Gastroesophageal sphincter (tissue), 4 donors: Measurements from ENCODE around the gene PLCH1. TPM values are rescaled to one million over a fixed set of nuclear protein-coding genes. Genes with fewer than 3 reads are reported as not detected.

Experiments used
- ATAC-seq: fragments of 150-250 bp; one replicate; pipeline ENCODE4 v1.9.1; 2016; ENCODE audit warnings: mild to moderate bottlenecking, moderate library complexity
- H3K27ac ChIP-seq, 4 donors: fragments of 200-600 bp; sonication (generic) in 3 of 4; 1 replicate in 3 of 4; 2 replicates in 1 of 4; pipeline ENCODE4 v1.5.1; 2016 to 2019
- H3K27me3 ChIP-seq: fragments of 200-600 bp; sonication (generic); one replicate; pipeline ENCODE4 v1.5.1; 2019
- H3K36me3 ChIP-seq, 2 donors: fragments of 200-600 bp; sonication (generic); one replicate each; pipeline ENCODE4 v1.5.1; 2019; ENCODE audit warnings: control low read depth in 1 of 2
- H3K4me1 ChIP-seq, 3 donors: fragments of 200-600 bp; sonication (generic); 1 replicate in 2 of 3; 2 replicates in 1 of 3; pipeline ENCODE4 v1.5.1; 2016 to 2019; ENCODE audit warnings: control low read depth in 2 of 3
- H3K4me3 ChIP-seq, 2 donors: fragments of 200-600 bp; sonication (generic); one replicate each; pipeline ENCODE4 v1.5.1; 2019; ENCODE audit warnings: mild to moderate bottlenecking in 1 of 2, moderate library complexity in 1 of 2
- H3K9me3 ChIP-seq, 3 donors: fragments of 200-600 bp; sonication (generic); one replicate each; pipeline ENCODE4 v1.5.1; 2017 to 2019; ENCODE audit warnings: control low read depth in 2 of 3
- CTCF ChIP-seq, 4 experiments: fragments of 200-600 bp in 2 of 4; fragments of 450-650 bp in 2 of 4; sonication (generic) in 1 of 4; IDR thresholded peaks; one replicate each; pipeline ENCODE4 v1.5.1; 2017 to 2019; ENCODE audit warnings: antibody characterized with exemption in 4 of 4, mild to moderate bottlenecking in 2 of 4, moderate library complexity in 2 of 4
- EP300 ChIP-seq: sonication (generic); formaldehyde crosslinking; IDR thresholded peaks from one replicate; pipeline ENCODE4 v1.6.1; 2017; ENCODE audit warnings: antibody characterized with exemption, mild to moderate bottlenecking
- POLR2A ChIP-seq, 2 donors: fragments of 450-650 bp; IDR thresholded peaks; one replicate each; pipeline ENCODE4 v1.6.1; 2017; ENCODE audit warnings: antibody characterized with exemption in 2 of 2, mild to moderate bottlenecking in 2 of 2, moderate library complexity in 1 of 2
- POLR2AphosphoS5 ChIP-seq: sonication (generic); formaldehyde crosslinking; IDR thresholded peaks from one replicate; pipeline ENCODE4 v1.6.1; 2017; ENCODE audit warnings: antibody characterized with exemption
- WGBS, 2 donors: methylation state at CpG; one replicate each; pipeline ENCODE4 v1.1.5; 2018; ENCODE audit warnings: low coverage in 1 of 2; 5-methylcytosine and 5-hydroxymethylcytosine counted together
- total RNA-seq, 4 donors: library from RNA; depleted of rRNA; stranded (reverse); fragments of >200 nt; gene quantifications; one replicate each; pipeline ENCODE4 v1.1.0, GENCODE V29; 2016

PLCH1 gene
- total RNA-seq, 4 donors from 2014 or later: 0.16 to 0.40 (median 0.35) TPM

- TF ChIP-seq CTCF (IDR thresholded peaks at IDR 0.05) (no peak), EP300 (no peak), POLR2A (IDR thresholded peaks at IDR 0.05) (no peak), POLR2AphosphoS5 (no peak)
- ATAC-seq: no peak
- H3K9me3 ChIP-seq: no peaks in the 10 kb centered on the region
- no peaks in the 10 kb centered on the region for H3K4me1 ChIP-seq
- H3K36me3 ChIP-seq: no peaks in the 10 kb centered on the region
- H3K4me3 ChIP-seq: no peak overlapping the region
- WGBS, 2 donors: 22% methylated on average over 2 of the region's 2 CpGs; no CpG with 5 or more reads in 1 of the 2 donors
- no peak overlapping the region for H3K27ac ChIP-seq
- H3K27me3 ChIP-seq: no peaks in the 10 kb centered on the region
These were observed 326.5 kb downstream of the PLCH1 start for GRCh38 chr3:155418407-155418806.

- TF ChIP-seq CTCF (IDR thresholded peaks at IDR 0.05): no peak
- no peak for TF ChIP-seq POLR2AphosphoS5
- no peak for TF ChIP-seq EP300
- no peak for TF ChIP-seq POLR2A (IDR thresholded peaks at IDR 0.05)
- H3K27ac ChIP-seq: no peak overlapping the region
- H3K9me3 ChIP-seq: no peaks in the 10 kb centered on the region
- no peaks in the 10 kb centered on the region for H3K27me3 ChIP-seq
- no peaks in the 10 kb centered on the region for H3K36me3 ChIP-seq
- H3K4me3 ChIP-seq: no peak overlapping the region
- 96 to 97% methylated on average over 3 of the region's 3 CpGs for WGBS, 2 donors
- no peaks in the 10 kb centered on the region for H3K4me1 ChIP-seq
- no peak for ATAC-seq
These were observed 327.8 kb downstream of the PLCH1 start for GRCh38 chr3:155417119-155417517.

DNA sequence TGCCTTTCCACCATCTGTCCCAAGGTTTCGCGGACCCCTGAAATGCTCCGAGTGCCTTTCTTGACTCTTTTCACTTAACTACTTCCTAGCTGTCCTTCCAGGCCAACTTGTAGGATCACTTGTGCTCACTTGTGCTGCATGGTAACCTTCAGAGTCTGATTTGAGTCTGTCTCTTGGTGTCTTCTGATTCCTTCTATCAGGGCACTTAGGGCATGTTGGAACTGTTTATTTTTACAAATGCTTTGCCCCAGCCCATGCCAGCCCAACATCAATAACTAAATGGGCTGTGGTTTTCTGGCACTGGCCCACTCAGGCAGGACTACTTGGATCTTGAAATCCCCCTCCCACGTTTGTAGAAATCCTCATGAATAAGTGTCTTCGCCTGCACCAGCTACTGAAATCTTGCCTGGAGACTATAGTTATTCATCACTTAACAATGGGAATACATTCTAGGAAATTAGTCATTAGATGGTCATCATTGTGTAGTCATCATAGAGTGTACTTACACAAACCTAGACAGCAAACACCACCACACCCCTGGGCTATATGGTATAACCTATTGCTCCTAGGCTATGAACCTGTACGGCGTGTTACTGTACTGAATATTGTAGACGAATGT is 328.3 kb downstream of the PLCH1 start:
- Histone ChIP-seq H3K36me3 (no peaks in the 10 kb centered on the region), H3K9me3 (no peaks in the 10 kb centered on the region), H3K27me3 (no peaks in the 10 kb centered on the region), H3K4me3 (no peak overlapping the region), H3K27ac (no peak overlapping the region), H3K4me1 (no peaks in the 10 kb centered on the region)
- no peak for TF ChIP-seq POLR2A (IDR thresholded peaks at IDR 0.05)
- TF ChIP-seq CTCF (IDR thresholded peaks at IDR 0.05): no peak
- no peak for TF ChIP-seq POLR2AphosphoS5
- no peak for TF ChIP-seq EP300
- ATAC-seq: no peak
- 81% methylated on average over 7 to 8 of the region's 8 CpGs for WGBS, 2 donors

- no peak for TF ChIP-seq POLR2A (IDR thresholded peaks at IDR 0.05)
- TF ChIP-seq EP300: no peak
- no peak for TF ChIP-seq POLR2AphosphoS5
- no peak for TF ChIP-seq CTCF (IDR thresholded peaks at IDR 0.05)
- H3K36me3 ChIP-seq: no peaks in the 10 kb centered on the region
- no peak for ATAC-seq
- WGBS, 2 donors: 74 to 77% methylated on average over 3 of the region's 3 CpGs
- no peaks in the 10 kb centered on the region for H3K27me3 ChIP-seq
- H3K27ac ChIP-seq: no peak overlapping the region
- no peak overlapping the region for H3K4me3 ChIP-seq
- H3K4me1 ChIP-seq: no peaks in the 10 kb centered on the region
- no peaks in the 10 kb centered on the region for H3K9me3 ChIP-seq
These were observed 332.0 kb downstream of the PLCH1 start for GRCh38 chr3:155412904-155413303.

DNA sequence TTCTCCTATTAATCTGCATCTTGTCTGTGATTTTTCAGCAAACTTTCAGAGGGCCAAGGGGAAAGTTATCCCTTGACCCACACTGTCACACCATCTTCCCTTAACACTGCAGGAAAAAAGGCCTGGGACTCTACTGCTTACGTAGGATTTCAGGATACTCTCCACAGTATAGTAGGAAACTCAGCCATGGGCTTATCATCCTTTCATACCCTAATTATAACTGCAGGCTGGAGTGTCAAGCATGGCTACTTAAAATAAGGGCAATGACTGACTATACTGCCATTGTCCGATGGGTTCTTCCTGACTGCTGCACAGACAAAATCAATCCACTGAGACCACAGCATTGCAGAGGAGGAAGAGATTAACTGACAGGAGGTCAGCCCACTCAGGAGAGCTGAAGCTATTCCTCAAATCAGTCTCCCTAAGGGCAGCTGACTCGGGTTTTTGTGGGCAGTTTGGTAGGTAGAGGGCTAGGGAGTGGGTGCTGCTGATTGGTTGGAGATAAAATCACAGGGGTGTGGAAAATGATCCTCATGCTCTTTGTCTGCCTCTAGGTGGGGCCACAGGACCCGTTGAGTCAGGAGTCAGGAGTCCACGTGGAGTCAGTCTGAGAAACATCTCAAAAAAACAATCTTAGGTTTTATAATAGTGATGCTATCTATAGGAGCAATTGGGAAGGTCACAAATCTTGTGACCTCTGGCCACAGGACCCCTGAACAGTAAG is 333.2 kb downstream of the PLCH1 start:
- Histone ChIP-seq H3K4me1 (no peaks in the 10 kb centered on the region), H3K27me3 (no peaks in the 10 kb centered on the region), H3K4me3 (no peak overlapping the region), H3K9me3 (no peaks in the 10 kb centered on the region), H3K27ac (no peak overlapping the region), H3K36me3 (no peaks in the 10 kb centered on the region)
- ATAC-seq: no peak
- WGBS, 2 donors: 53 to 87% methylated on average over 4 of the region's 5 CpGs
- no peak for TF ChIP-seq POLR2A (IDR thresholded peaks at IDR 0.05)
- no peak for TF ChIP-seq EP300
- no peak for TF ChIP-seq CTCF (IDR thresholded peaks at IDR 0.05)
